T47D (cell line): ENCODE data around the gene KLF3.
"Not testable (repeated sequence)": the region's sequence is repeated elsewhere in the genome, so short reads cannot be mapped to it uniquely, and the experiment has no call there.

Experiments used
- DNase-seq, 2 experiments: peaks; one replicate each; pipeline versions ENCODE4 v3.0.0 to v3.0.0-alpha.2; 2011 to 2012; ENCODE audit warnings: low read depth in 1 of 2, low spot score in 1 of 2
- JUND ChIP-seq: IDR thresholded peaks from 2 replicates; pipeline ENCODE4 v1.6.1; 2012; ENCODE audit warnings: low read depth
- in situ Hi-C: cut with HindIII; loops from 2 replicates; pipeline ENCODE4 v1.10.0; 2016; ENCODE audit warnings: low sequenced_read_pairs, low pct_unique_long_range_greater_than_20kb

Gene KLF3

GRCh38 chr4:38663801-38664705, at the start of gene KLF3:
TSS of gene KLF3 (plus strand) at chr4:38664199. CDS start at chr4:38680626, 16,427 bp downstream.
- in situ Hi-C loops = no loop called here
- no peak for TF ChIP-seq JUND
- peak; percentile 87 to 93 for DNase-seq

GRCh38 chr4:38614231-38614630, 49.8 kb upstream of the KLF3 start:
- no peak for TF ChIP-seq JUND
- in situ Hi-C loops = no loop called here
- DNase-seq = no peak

GRCh38 chr4:38615847-38616246, 48.2 kb upstream of the KLF3 start:
- in situ Hi-C loops = no loop called here
- no peak for DNase-seq
- no peak for TF ChIP-seq JUND

- in situ Hi-C loops = no loop called here
- DNase-seq = no peak
- TF ChIP-seq JUND = no peak
These were observed 45.5 kb upstream of the KLF3 start for GRCh38 chr4:38618505-38618904.

- in situ Hi-C loops = no loop called here
- DNase-seq = no peak
- no peak for TF ChIP-seq JUND
These were observed 44.7 kb upstream of the KLF3 start for GRCh38 chr4:38619316-38619715.

- no peak for DNase-seq
These were observed 43.9 kb upstream of the KLF3 start for GRCh38 chr4:38620065-38620464.

DNA sequence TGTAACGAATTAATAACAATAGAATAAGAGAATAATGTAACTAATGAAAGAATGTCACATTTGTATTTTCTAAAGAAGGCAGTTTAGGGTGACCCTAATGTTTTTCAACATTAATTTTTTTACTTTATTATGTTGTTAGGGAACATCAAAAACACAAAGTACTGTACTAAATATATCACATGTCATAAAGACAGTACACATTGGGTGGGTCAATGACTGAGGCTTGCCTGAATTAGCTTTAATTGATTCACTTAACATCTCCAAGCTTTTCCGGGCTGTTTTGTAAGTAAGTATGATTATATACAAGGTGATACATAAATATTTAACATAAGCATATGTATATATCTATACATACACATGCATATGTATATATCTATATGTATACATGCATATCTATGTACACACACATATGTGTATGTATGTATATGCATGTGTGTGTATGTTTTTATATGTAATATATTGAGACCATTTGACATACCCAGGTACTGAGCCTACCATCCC, 43.4 kb upstream of the KLF3 start:
- in situ Hi-C loops = no loop called here
- DNase-seq = no peak
- TF ChIP-seq JUND = no peak

More at GRCh38 chr4:38620065-38620464, 43.9 kb upstream of the KLF3 start:
- TF ChIP-seq JUND = no peak
- in situ Hi-C loops = no loop called here

- TF ChIP-seq JUND = no peak
- DNase-seq = peak in 1 of 2 experiments; percentile 55
- in situ Hi-C loops = no loop called here
These were observed 42.8 kb upstream of the KLF3 start for GRCh38 chr4:38621028-38621684.

DNA sequence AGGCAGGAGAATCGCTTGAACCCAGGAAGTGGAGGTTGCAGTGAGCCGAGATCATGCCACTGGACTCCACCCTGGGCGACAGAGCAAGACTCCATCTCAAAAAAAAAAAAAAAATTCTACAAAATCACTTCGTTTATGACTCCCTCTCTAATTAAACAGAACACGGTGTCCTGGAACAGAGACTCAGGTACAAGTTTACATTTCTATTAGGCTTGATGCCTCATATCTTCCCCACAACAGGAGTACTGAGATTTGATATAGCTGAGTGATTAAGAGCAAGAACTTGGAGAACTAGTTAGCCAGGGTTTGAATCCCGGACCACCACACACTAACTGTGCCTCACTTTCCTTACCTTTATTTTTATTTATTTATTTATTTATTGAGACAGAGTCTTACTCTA, 42.2 kb upstream of the KLF3 start:
- in situ Hi-C loops = no loop called here
- no peak for DNase-seq
- TF ChIP-seq JUND = no peak

- DNase-seq, in situ Hi-C loops: not testable (repeated sequence)
These were observed 41.7 kb upstream of the KLF3 start for GRCh38 chr4:38622340-38622739.

DNA sequence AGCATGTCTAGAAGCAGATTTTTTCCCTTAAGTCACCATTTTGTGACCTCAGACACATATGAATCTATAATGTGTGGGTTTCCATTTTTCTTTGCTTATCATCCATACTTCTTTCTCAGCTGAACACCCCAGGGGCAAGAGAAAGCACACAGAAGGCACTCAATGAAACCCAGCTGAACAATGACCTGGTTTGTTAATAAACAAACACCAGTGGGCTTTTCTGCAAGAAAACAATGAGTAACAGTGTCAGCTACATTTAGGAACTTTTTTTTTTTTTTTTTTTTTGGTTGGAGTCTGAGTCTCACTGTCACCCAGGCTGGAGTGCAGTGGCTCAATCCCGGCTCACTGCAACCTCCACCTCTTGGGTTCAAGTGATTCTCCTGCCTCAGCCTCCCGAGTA, 40.7 kb upstream of the KLF3 start:
- in situ Hi-C loops = no loop called here
- no peak for DNase-seq
- no peak for TF ChIP-seq JUND

DNA sequence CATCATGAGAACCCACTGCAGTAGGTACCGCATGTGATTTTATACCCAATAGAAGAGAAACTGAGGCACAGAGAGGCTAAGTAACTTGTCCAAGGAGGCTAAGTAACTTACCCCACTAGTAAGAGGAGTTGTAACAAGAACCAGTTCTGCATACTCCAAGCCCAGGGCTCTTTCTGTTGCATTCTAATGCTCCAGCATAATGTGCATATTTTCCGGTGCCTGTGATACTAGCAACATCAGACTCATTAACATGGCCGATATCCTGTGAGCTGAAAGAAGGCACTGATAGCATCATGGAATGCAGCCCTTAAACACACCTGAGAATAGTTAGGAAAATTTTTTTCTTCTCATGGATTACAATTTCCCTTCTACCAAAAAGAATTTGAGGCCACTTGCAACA, 39.7 kb upstream of the KLF3 start:
- DNase-seq = no peak
- in situ Hi-C loops = no loop called here
- no peak for TF ChIP-seq JUND

GRCh38 chr4:38625508-38625907, 38.5 kb upstream of the KLF3 start:
- TF ChIP-seq JUND = no peak
- in situ Hi-C loops = no loop called here
- DNase-seq = no peak

DNA sequence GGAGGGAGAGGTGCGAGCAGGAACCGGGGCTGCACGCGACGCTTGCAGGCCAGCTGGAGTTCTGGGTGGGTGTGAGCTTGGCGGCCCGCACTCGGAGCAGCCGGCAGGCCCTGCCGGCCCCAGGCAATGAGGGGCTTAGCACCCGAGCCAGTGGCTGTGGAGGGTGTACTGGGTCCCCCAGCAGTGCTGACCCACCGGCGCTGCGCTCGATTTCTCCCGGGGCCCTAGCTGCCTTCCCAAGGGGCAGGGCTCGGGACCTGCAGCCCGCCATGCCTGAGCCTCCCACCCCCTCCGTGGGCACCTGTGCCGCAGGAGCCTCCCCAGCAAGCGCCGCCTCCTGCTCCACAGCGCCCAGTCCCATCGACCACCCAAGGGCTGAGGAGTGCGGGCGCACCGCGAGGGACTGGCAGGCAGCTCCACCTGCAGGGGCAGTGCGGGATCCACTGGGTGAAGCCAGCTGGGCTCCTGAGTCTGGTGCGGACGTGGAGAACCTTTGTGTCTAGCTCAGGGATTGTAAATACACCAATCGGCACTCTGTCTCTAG, 37.0 kb upstream of the KLF3 start:
- DNase-seq, in situ Hi-C loops: not testable (repeated sequence)
